ENCODE data around the gene IQCF5. TPM values are rescaled to one million over a fixed set of nuclear protein-coding genes. Genes with fewer than 3 reads are reported as not detected.

Gene IQCF5
- total and polyA plus RNA-seq, 2 donors (not counting 1 experiment from before 2014, with no cell fraction given): not detected

DNA sequence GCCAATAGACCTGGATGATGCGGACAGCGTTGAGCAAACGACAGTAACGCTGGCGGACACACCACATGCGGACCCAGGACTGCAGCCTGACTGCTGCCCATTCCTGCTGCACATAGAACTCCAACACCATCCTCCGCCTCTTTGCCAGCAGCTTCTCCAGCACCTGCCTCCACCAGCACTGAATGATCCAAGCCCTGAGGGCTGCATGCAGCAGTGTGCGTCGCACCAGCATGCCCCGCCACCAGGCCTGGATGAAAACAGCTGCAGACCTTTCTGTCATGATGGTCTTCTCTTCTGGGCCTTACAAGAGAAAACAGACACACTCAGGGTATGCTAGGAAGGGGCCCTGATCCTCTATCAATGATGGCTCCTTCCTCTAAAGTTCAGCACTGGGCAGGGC lies 1.5 kb downstream of the IQCF5 start:
- H3K4me1 ChIP-seq (ENCODE audit: control insufficient read depth in 2 of 2, insufficient read depth in 2 of 2, low read length in 2 of 2): no peaks in the 10 kb centered on the region
- no peak overlapping the region for H3K4me3 Mint-ChIP-seq
- no peak for TF ChIP-seq EZH2 (IDR thresholded peaks at IDR 0.05; ENCODE audit: borderline replicate concordance, insufficient read depth, low read depth, low read length, poor library complexity, severe bottlenecking)
- TF ChIP-seq, protein P1, sequence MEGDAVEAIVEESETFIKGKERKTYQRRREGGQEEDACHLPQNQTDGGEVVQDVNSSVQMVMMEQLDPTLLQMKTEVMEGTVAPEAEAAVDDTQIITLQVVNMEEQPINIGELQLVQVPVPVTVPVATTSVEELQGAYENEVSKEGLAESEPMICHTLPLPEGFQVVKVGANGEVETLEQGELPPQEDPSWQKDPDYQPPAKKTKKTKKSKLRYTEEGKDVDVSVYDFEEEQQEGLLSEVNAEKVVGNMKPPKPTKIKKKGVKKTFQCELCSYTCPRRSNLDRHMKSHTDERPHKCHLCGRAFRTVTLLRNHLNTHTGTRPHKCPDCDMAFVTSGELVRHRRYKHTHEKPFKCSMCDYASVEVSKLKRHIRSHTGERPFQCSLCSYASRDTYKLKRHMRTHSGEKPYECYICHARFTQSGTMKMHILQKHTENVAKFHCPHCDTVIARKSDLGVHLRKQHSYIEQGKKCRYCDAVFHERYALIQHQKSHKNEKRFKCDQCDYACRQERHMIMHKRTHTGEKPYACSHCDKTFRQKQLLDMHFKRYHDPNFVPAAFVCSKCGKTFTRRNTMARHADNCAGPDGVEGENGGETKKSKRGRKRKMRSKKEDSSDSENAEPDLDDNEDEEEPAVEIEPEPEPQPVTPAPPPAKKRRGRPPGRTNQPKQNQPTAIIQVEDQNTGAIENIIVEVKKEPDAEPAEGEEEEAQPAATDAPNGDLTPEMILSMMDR (IDR thresholded peaks at IDR 0.05): no peak
- H3K4me3 ChIP-seq (ENCODE audit: control extremely low read depth in 1 of 5, extremely low read depth in 1 of 5, insufficient read depth in 1 of 5, low read depth in 2 of 5, low read length in 4 of 5): no peak overlapping the region
- H3K9me3 Mint-ChIP-seq (ENCODE audit: insufficient read depth): no peaks in the 10 kb centered on the region
- peaks cover 31% of the 10 kb centered on the region for H3K27me3 Mint-ChIP-seq
- DNase-seq (no peak), ATAC-seq (ENCODE audit: low read depth) (no peak)
- no peaks in the 10 kb centered on the region for H3K9me3 ChIP-seq (ENCODE audit: control extremely low read depth in 1 of 3, control insufficient read depth in 2 of 3, insufficient read depth in 1 of 3, low read length in 2 of 3)
- H3K27me3 ChIP-seq (replicated peaks in 1 of 4; ENCODE audit: control extremely low read depth in 1 of 4, control insufficient read depth in 3 of 4, insufficient read depth in 4 of 4, low read length in 3 of 4): peaks cover 0 to 7% (median 0%) of the 10 kb centered on the region in 4 experiments
- no peak overlapping the region for H2AFZ ChIP-seq (ENCODE audit: insufficient read depth, low read depth, low read length, poor library complexity, severe bottlenecking)
- no peaks in the 10 kb centered on the region for H3K4me1 Mint-ChIP-seq
- no peak overlapping the region for H3K4me2 ChIP-seq (replicated peaks; ENCODE audit: low read depth, low read length, poor library complexity, severe bottlenecking)
- H3K27ac ChIP-seq (ENCODE audit: low read length in 2 of 2): no peak overlapping the region
- 98% methylated on average over 10 of the region's 10 CpGs for WGBS (ENCODE audit: insufficient coverage)
- POLR2A ChIA-PET: no interaction called here
- no peaks in the 10 kb centered on the region for H3K36me3 ChIP-seq (replicated peaks in 1 of 2; ENCODE audit: control extremely low read depth in 1 of 2, control insufficient read depth in 1 of 2, extremely low read depth in 1 of 2, insufficient read depth in 2 of 2, low read length in 1 of 2)
- CTCF ChIA-PET: no interaction called here
- intact Hi-C loops (cut with micrococcal nuclease): no loop called here
- no peaks in the 10 kb centered on the region for H4K20me1 ChIP-seq (ENCODE audit: control insufficient read depth, insufficient read depth, low read length, poor library complexity, severe bottlenecking)
- no peaks in the 10 kb centered on the region for H3K79me2 ChIP-seq (ENCODE audit: control insufficient read depth, insufficient read depth, low read length)
- H3K9ac ChIP-seq (ENCODE audit: low read length): no peak overlapping the region
- H3K27ac Mint-ChIP-seq: no peak overlapping the region

DNA sequence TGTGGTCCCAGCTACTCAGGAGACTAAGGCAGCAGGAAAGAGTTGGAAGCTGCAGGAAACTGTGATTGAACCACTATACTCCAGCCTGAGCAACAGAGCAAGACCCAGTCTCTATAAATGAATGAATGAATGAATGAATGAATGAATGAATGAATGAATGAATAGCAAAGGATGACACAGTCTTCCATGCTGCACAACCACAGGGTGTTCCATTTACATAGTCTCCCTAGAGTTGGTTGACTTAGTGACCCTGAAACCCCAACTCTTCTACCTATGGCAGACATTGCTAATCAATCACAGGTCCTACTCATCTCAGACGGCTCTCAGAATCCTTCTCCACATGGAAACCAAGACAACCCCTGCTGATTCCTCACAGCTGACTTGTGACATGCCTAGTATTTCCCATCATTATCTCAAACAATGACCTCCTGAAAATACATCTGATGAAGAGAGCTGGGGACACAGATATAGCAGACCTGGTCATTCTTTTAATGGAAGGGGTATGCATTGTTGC lies 2.1 kb downstream of the IQCF5 start:
- TF ChIP-seq, protein P1 (IDR thresholded peaks at IDR 0.05): no peak
- no peak for TF ChIP-seq EZH2 (IDR thresholded peaks at IDR 0.05; ENCODE audit: borderline replicate concordance, insufficient read depth, low read depth, low read length, poor library complexity, severe bottlenecking)
- H3K79me2 ChIP-seq (ENCODE audit: control insufficient read depth, insufficient read depth, low read length): no peaks in the 10 kb centered on the region
- no peaks in the 10 kb centered on the region for H3K36me3 ChIP-seq (replicated peaks in 1 of 2; ENCODE audit: control extremely low read depth in 1 of 2, control insufficient read depth in 1 of 2, extremely low read depth in 1 of 2, insufficient read depth in 2 of 2, low read length in 1 of 2)
- no peak overlapping the region for H3K27ac Mint-ChIP-seq
- WGBS (ENCODE audit: insufficient coverage): no CpG with 5 or more reads among the region's 1 CpG
- peaks cover 32% of the 10 kb centered on the region for H3K27me3 Mint-ChIP-seq
- no peak overlapping the region for H3K4me3 ChIP-seq (ENCODE audit: control extremely low read depth in 1 of 5, extremely low read depth in 1 of 5, insufficient read depth in 1 of 5, low read depth in 2 of 5, low read length in 4 of 5)
- no peak for ATAC-seq (ENCODE audit: low read depth)
- no peaks in the 10 kb centered on the region for H3K9me3 ChIP-seq (ENCODE audit: control extremely low read depth in 1 of 3, control insufficient read depth in 2 of 3, insufficient read depth in 1 of 3, low read length in 2 of 3)
- no peak overlapping the region for H2AFZ ChIP-seq (ENCODE audit: insufficient read depth, low read depth, low read length, poor library complexity, severe bottlenecking)
- H3K4me1 Mint-ChIP-seq: no peaks in the 10 kb centered on the region
- ChIA-PET CTCF (no interaction called here), POLR2A (no interaction called here)
- DNase-seq: no peak
- H3K4me2 ChIP-seq (replicated peaks; ENCODE audit: low read depth, low read length, poor library complexity, severe bottlenecking): no peak overlapping the region
- no peaks in the 10 kb centered on the region for H3K9me3 Mint-ChIP-seq (ENCODE audit: insufficient read depth)
- no peak overlapping the region for H3K4me3 Mint-ChIP-seq
- peaks cover 0 to 10% (median 0%) of the 10 kb centered on the region in 4 experiments for H3K27me3 ChIP-seq (replicated peaks in 1 of 4; ENCODE audit: control extremely low read depth in 1 of 4, control insufficient read depth in 3 of 4, insufficient read depth in 4 of 4, low read length in 3 of 4)
- H3K9ac ChIP-seq (ENCODE audit: low read length): no peak overlapping the region
- no peaks in the 10 kb centered on the region for H4K20me1 ChIP-seq (ENCODE audit: control insufficient read depth, insufficient read depth, low read length, poor library complexity, severe bottlenecking)
- no peaks in the 10 kb centered on the region for H3K4me1 ChIP-seq (ENCODE audit: control insufficient read depth in 2 of 2, insufficient read depth in 2 of 2, low read length in 2 of 2)
- intact Hi-C loops (cut with micrococcal nuclease): no loop called here
- no peak overlapping the region for H3K27ac ChIP-seq (ENCODE audit: low read length in 2 of 2)

Measured in B cell (primary cell).